CD14-positive monocyte (primary cell): ENCODE results near the gene PI4KA. TPM values are rescaled to one million over a fixed set of nuclear protein-coding genes. Genes with fewer than 3 reads are reported as not detected.

Source experiments
- DNase-seq, 3 donors: peaks; one replicate each; pipeline ENCODE4 v3.0.0-alpha.2; 2011 to 2022
- H2AFZ ChIP-seq: 2 replicates; pipeline ENCODE4 v1.6.0; 2012; ENCODE audit warnings: mild to moderate bottlenecking, low read depth, low read length, inconsistent platforms; ENCODE audit not compliant: insufficient read depth, poor library complexity, severe bottlenecking
- H3K27ac ChIP-seq, 2 donors: 1 replicate in 1 of 2; 2 replicates in 1 of 2; pipeline ENCODE4 v1.5.1; 2012 to 2013; ENCODE audit warnings: low read length in 2 of 2, control low read depth in 1 of 2, inconsistent platforms in 1 of 2, low read depth in 1 of 2, mild to moderate bottlenecking in 1 of 2
- H3K27me3 ChIP-seq, 2 donors: one replicate each; pipeline versions ENCODE4 v1.6.0 to v1.6.1; 2011 to 2013; ENCODE audit warnings: low read length in 2 of 2; ENCODE audit not compliant: control insufficient read depth in 2 of 2, insufficient read depth in 2 of 2
- H3K36me3 ChIP-seq, 2 donors: replicated peaks in 1 of 2; 1 replicate in 1 of 2; 2 replicates in 1 of 2; pipeline versions ENCODE4 v1.5.1 to v1.6.1; 2012 to 2013; ENCODE audit warnings: low read length in 2 of 2, control low read depth in 1 of 2, inconsistent platforms in 1 of 2, mild to moderate bottlenecking in 1 of 2; ENCODE audit not compliant: insufficient read depth in 2 of 2, control insufficient read depth in 1 of 2
- H3K4me1 ChIP-seq, 2 donors: 1 replicate in 1 of 2; 2 replicates in 1 of 2; pipeline versions ENCODE4 v1.5.1 to v1.6.1; 2012 to 2013; ENCODE audit warnings: low read length in 2 of 2, control low read depth in 1 of 2, inconsistent platforms in 1 of 2, mild to moderate bottlenecking in 1 of 2, moderate library complexity in 1 of 2; ENCODE audit not compliant: insufficient read depth in 2 of 2, control insufficient read depth in 1 of 2
- H3K4me2 ChIP-seq: replicated peaks from 2 replicates; pipeline ENCODE3; 2012; ENCODE audit warnings: low read length, moderate library complexity, mild to moderate bottlenecking; ENCODE audit not compliant: poor library complexity, severe bottlenecking; ENCODE audit errors: extremely low read depth
- H3K4me3 ChIP-seq, 3 experiments: fragments of 200-600 bp in 1 of 3; sonication (generic) in 1 of 3; replicated peaks in 1 of 3; 1 replicate in 2 of 3; 2 replicates in 1 of 3; pipeline ENCODE4 v1.5.1; 2011 to 2013; ENCODE audit warnings: low read length in 3 of 3, mild to moderate bottlenecking in 3 of 3, control low read depth in 2 of 3, low read depth in 2 of 3, inconsistent platforms in 1 of 3, moderate library complexity in 1 of 3
- H3K79me2 ChIP-seq: 2 replicates; pipeline ENCODE4 v1.6.0; 2012; ENCODE audit warnings: mild to moderate bottlenecking, control low read depth, inconsistent platforms, low read length, moderate library complexity; ENCODE audit not compliant: insufficient read depth
- H3K9ac ChIP-seq: 2 replicates; pipeline ENCODE4 v1.6.0; 2017; ENCODE audit warnings: low read length, mild to moderate bottlenecking; ENCODE audit not compliant: insufficient read depth, poor library complexity, severe bottlenecking
- H3K9me3 ChIP-seq, 2 donors: replicated peaks in 1 of 2; 1 replicate in 1 of 2; 2 replicates in 1 of 2; pipeline versions ENCODE4 v1.5.1 to v1.6.1; 2012 to 2013; ENCODE audit warnings: low read length in 2 of 2, control low read depth in 1 of 2; ENCODE audit not compliant: control insufficient read depth in 1 of 2, insufficient read depth in 1 of 2
- H4K20me1 ChIP-seq: 2 replicates; pipeline ENCODE4 v1.6.0; 2012; ENCODE audit warnings: mild to moderate bottlenecking, low read length, control low read depth, moderate library complexity; ENCODE audit not compliant: insufficient read depth
- H3K27ac Mint-ChIP-seq, 7 donors: one replicate each; pipeline ENCODE4 v1.8.0; 2020; ENCODE audit warnings: mild to moderate bottlenecking in 7 of 7, mixed read lengths in 7 of 7, moderate library complexity in 6 of 7, inconsistent platforms in 2 of 7
- H3K27me3 Mint-ChIP-seq, 3 donors: one replicate each; pipeline ENCODE4 v1.8.0; 2021 to 2022; ENCODE audit warnings: low read depth in 3 of 3, mild to moderate bottlenecking in 3 of 3, mixed read lengths in 3 of 3, moderate library complexity in 3 of 3, inconsistent platforms in 1 of 3
- H3K36me3 Mint-ChIP-seq, 2 donors: one replicate each; pipeline ENCODE4 v1.8.0; 2020; ENCODE audit warnings: mixed read lengths in 2 of 2, inconsistent platforms in 1 of 2, mild to moderate bottlenecking in 1 of 2
- H3K4me1 Mint-ChIP-seq: one replicate; pipeline ENCODE4 v1.8.0; 2020; ENCODE audit warnings: mild to moderate bottlenecking, mixed read lengths
- H3K4me3 Mint-ChIP-seq, 2 donors: one replicate each; pipeline ENCODE4 v1.8.0; 2020; ENCODE audit warnings: mild to moderate bottlenecking in 2 of 2, mixed read lengths in 2 of 2, moderate library complexity in 1 of 2
- H3K9me3 Mint-ChIP-seq, 7 donors: one replicate each; pipeline ENCODE4 v1.8.0; 2020 to 2022; ENCODE audit warnings: mixed read lengths in 7 of 7, mild to moderate bottlenecking in 6 of 7, moderate library complexity in 6 of 7, inconsistent platforms in 2 of 7
- CTCF ChIP-seq: fragments of 200-600 bp; IDR thresholded peaks from one replicate; pipeline ENCODE4 v1.8.0; 2022; ENCODE audit warnings: antibody characterized with exemption, mild to moderate bottlenecking
- WGBS: methylation state at CpG from one replicate; pipeline ENCODE4 v1.1.5; 2013; ENCODE audit warnings: missing lambda C conversion rate; ENCODE audit not compliant: insufficient coverage; 5-methylcytosine and 5-hydroxymethylcytosine counted together
- intact Hi-C, 2 donors: fragments of 100-400 bp; cut with micrococcal nuclease; formaldehyde crosslinking; loops; one replicate each; pipeline versions ENCODE4 v1.15.0 to v1.15.1; 2023
- polyA plus RNA-seq, 3 donors: library from polyadenylated mRNA; depleted of rRNA in 1 of 3; unstranded in 2 of 3; stranded (reverse) in 1 of 3; fragments of 300-500 nt in 2 of 3; fragments of >200 nt in 1 of 3; fragmentation: Illumina TruSeq in 2 of 3; gene quantifications; 1 replicate in 2 of 3; 2 replicates in 1 of 3; pipeline ENCODE4 v1.2.3, GENCODE V29; 2012 to 2021

Gene PI4KA
- polyA plus RNA-seq, 3 donors, result 22.8 to 74.4 (median 38.2) TPM

GRCh38 chr22:20857838-20858614 is 585 bp downstream of the PI4KA start:
- Histone ChIP-seq H4K20me1 (peaks cover 52% of the 10 kb centered on the region), H3K4me3 (peak overlapping the region; percentile 74 to 92 (median 74)), H2AFZ (peak overlapping the region; percentile 76), H3K4me1 (peaks cover 46 to 58% of the 10 kb centered on the region in 2 donors), H3K9ac (peak overlapping the region; percentile 91), H3K4me2 (peak overlapping the region; percentile 97), H3K27me3 (no peaks in the 10 kb centered on the region), H3K79me2 (peaks cover 95% of the 10 kb centered on the region), H3K9me3 (no peaks in the 10 kb centered on the region), H3K27ac (peak overlapping the region; percentile 64 to 91), H3K36me3 (peaks cover 2 to 14% of the 10 kb centered on the region in 2 donors)
- Mint-ChIP-seq H3K4me3 (peak overlapping the region; percentile 93 to 95), H3K27me3 (peaks cover 0 to 2% (median 1%) of the 10 kb centered on the region in 3 donors), H3K9me3 (no peaks in the 10 kb centered on the region), H3K36me3 (peaks cover 11 to 35% of the 10 kb centered on the region in 2 donors), H3K4me1 (peaks cover 59% of the 10 kb centered on the region), H3K27ac (peak overlapping the region; percentile 88 to 95 (median 91))
- DNase-seq, result peak; percentile 52 to 74 (median 68)
- WGBS, result 0% methylated on average over 38 of the region's 38 CpGs
- no peak for TF ChIP-seq CTCF
- intact Hi-C loops, result loop anchor here in 1 of 2 donors (5.0 to 10.0 kb wide), 3 partner anchors 59 to 363 kb away; partner anchors contain the start of genes CRKL, KLHL22 and THAP7

- H3K27me3 ChIP-seq, result no peaks in the 10 kb centered on the region
- peak overlapping the region; percentile 97 for H3K4me2 ChIP-seq
- peak overlapping the region; percentile 93 to 95 for H3K4me3 Mint-ChIP-seq
- WGBS, result 89% methylated on average over 3 of the region's 7 CpGs
- peak overlapping the region in 2 of 3 experiments; percentile 74 to 92 for H3K4me3 ChIP-seq
- peaks cover 0 to 6% of the 10 kb centered on the region in 2 donors for H3K36me3 ChIP-seq
- peaks cover 0 to 2% (median 1%) of the 10 kb centered on the region in 3 donors for H3K27me3 Mint-ChIP-seq
- H3K9me3 Mint-ChIP-seq, result no peaks in the 10 kb centered on the region
- H3K79me2 ChIP-seq, result peaks cover 96% of the 10 kb centered on the region
- H2AFZ ChIP-seq, result no peak overlapping the region
- H3K4me1 Mint-ChIP-seq, result peaks cover 52% of the 10 kb centered on the region
- H3K27ac ChIP-seq, result no peak overlapping the region
- peaks cover 38 to 50% of the 10 kb centered on the region in 2 donors for H3K4me1 ChIP-seq
- no peak overlapping the region for H3K9ac ChIP-seq
- no peaks in the 10 kb centered on the region for H3K9me3 ChIP-seq
- no peak for DNase-seq
- TF ChIP-seq CTCF, result no peak
- intact Hi-C loops, result loop anchor here in 1 of 2 donors (5.0 to 10.0 kb wide), 3 partner anchors 60 to 362 kb away; partner anchors contain the start of genes CRKL, KLHL22 and THAP7
- peak overlapping the region in 2 of 7 donors; percentile 7 to 90 for H3K27ac Mint-ChIP-seq
- peaks cover 5 to 27% of the 10 kb centered on the region in 2 donors for H3K36me3 Mint-ChIP-seq
- H4K20me1 ChIP-seq, result peaks cover 58% of the 10 kb centered on the region
These were observed 1.4 kb downstream of the PI4KA start for GRCh38 chr22:20857247-20857643.
